Endothelial cell of umbilical vein (primary cell): ENCODE results near the gene KRTAP10-11.

Source experiments
- EZH2 ChIP-seq: IDR thresholded peaks from 2 replicates; pipeline ENCODE4 v1.6.1; 2012; ENCODE audit warnings: borderline replicate concordance, low read depth, mild to moderate bottlenecking, moderate library complexity, low read length, inconsistent platforms; ENCODE audit not compliant: severe bottlenecking
- GATA2 ChIP-seq: IDR thresholded peaks from 2 replicates; pipeline ENCODE4 v1.7.0; 2011; ENCODE audit warnings: low read depth, mild to moderate bottlenecking, moderate library complexity, mixed read lengths, low read length; ENCODE audit not compliant: insufficient read length, insufficient read depth
- TF ChIP-seq, protein P1 (sequence below): IDR thresholded peaks from 2 replicates; pipeline ENCODE4 v1.6.1; 2011; ENCODE audit not compliant: insufficient read depth, insufficient read length
- TF ChIP-seq, protein P2 (sequence below), 2 donors: IDR thresholded peaks; 1 replicate in 1 of 2; 2 replicates in 1 of 2; pipeline ENCODE4 v1.5.1; 2011; ENCODE audit warnings: low read length in 2 of 2, mild to moderate bottlenecking in 2 of 2, moderate library complexity in 2 of 2, control low read depth in 1 of 2, inconsistent platforms in 1 of 2, low read depth in 1 of 2; ENCODE audit not compliant: insufficient read depth in 1 of 2; ENCODE audit errors: extremely low read depth in 1 of 2

GRCh38 chr21:44632067-44632466, 14.1 kb upstream of the KRTAP10-11 start:
- TF ChIP-seq, protein P1, sequence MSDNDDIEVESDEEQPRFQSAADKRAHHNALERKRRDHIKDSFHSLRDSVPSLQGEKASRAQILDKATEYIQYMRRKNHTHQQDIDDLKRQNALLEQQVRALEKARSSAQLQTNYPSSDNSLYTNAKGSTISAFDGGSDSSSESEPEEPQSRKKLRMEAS, result no peak
- TF ChIP-seq, protein P2, sequence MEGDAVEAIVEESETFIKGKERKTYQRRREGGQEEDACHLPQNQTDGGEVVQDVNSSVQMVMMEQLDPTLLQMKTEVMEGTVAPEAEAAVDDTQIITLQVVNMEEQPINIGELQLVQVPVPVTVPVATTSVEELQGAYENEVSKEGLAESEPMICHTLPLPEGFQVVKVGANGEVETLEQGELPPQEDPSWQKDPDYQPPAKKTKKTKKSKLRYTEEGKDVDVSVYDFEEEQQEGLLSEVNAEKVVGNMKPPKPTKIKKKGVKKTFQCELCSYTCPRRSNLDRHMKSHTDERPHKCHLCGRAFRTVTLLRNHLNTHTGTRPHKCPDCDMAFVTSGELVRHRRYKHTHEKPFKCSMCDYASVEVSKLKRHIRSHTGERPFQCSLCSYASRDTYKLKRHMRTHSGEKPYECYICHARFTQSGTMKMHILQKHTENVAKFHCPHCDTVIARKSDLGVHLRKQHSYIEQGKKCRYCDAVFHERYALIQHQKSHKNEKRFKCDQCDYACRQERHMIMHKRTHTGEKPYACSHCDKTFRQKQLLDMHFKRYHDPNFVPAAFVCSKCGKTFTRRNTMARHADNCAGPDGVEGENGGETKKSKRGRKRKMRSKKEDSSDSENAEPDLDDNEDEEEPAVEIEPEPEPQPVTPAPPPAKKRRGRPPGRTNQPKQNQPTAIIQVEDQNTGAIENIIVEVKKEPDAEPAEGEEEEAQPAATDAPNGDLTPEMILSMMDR (IDR thresholded peaks at IDR 0.05; ENCODE audit: extremely low read depth in 1 of 2, insufficient read depth in 1 of 2, low read depth in 1 of 2, low read length in 2 of 2), result no peak
- TF ChIP-seq GATA2 (no peak), EZH2 (no peak)
